Gastrocnemius medialis (tissue), 4 donors: Measurements from ENCODE around the gene CLCN6.

Experiments used
- POLR2A ChIP-seq, 2 donors: fragments of 450-650 bp; IDR thresholded peaks; one replicate each; pipeline ENCODE4 v1.6.1; 2017; ENCODE audit warnings: antibody characterized with exemption in 2 of 2, mild to moderate bottlenecking in 2 of 2, moderate library complexity in 2 of 2
- TF ChIP-seq, protein P1 (sequence below), 5 experiments: fragments of 450-650 bp in 3 of 5; fragments of 200-600 bp in 2 of 5; sonication (generic) in 2 of 5; IDR thresholded peaks in 4 of 5; conservative IDR thresholded peaks in 1 of 5; 1 replicate in 4 of 5; 2 replicates in 1 of 5; pipeline ENCODE4 v1.5.1; 2016 to 2019; ENCODE audit warnings: antibody characterized with exemption in 5 of 5, mild to moderate bottlenecking in 3 of 5, moderate library complexity in 3 of 5

DNA sequence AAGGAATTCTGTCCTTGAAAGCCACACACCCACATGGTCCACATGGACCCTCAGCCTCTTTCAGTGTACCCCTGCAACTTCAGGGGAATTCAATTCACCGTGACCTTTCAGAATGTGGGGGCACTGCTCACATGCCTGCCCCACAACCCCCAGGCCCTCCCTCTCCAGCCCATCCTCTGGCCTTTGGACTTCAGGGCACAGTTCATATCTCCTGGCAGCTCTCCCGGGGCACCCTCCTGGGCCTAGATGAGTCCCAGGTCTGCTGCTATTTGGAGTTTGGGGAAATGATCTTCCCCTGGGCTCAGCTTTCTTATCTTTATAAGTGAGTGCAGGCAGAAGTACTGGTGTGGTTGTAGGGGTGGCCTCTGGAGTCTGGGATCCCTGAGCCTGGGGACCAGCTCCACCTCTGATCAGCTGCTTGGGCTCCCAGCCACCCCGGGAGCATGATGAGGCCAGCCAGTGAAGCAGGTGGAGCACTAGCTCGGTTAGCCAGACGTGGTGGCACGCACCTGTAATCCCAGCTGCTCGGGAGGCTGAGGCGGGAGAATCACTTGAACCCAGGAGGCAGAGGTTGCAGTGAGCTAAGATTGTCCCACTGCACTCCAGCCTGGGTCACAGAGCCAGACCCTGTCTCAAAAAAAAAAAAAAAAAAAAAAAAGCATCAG is 28.2 kb upstream of the CLCN6 start:
- TF ChIP-seq, protein P1, sequence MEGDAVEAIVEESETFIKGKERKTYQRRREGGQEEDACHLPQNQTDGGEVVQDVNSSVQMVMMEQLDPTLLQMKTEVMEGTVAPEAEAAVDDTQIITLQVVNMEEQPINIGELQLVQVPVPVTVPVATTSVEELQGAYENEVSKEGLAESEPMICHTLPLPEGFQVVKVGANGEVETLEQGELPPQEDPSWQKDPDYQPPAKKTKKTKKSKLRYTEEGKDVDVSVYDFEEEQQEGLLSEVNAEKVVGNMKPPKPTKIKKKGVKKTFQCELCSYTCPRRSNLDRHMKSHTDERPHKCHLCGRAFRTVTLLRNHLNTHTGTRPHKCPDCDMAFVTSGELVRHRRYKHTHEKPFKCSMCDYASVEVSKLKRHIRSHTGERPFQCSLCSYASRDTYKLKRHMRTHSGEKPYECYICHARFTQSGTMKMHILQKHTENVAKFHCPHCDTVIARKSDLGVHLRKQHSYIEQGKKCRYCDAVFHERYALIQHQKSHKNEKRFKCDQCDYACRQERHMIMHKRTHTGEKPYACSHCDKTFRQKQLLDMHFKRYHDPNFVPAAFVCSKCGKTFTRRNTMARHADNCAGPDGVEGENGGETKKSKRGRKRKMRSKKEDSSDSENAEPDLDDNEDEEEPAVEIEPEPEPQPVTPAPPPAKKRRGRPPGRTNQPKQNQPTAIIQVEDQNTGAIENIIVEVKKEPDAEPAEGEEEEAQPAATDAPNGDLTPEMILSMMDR (IDR thresholded peaks at IDR 0.05 in 4 of 5, conservative IDR thresholded peaks at IDR 0.05 in 1 of 5) = no peak
- TF ChIP-seq POLR2A (IDR thresholded peaks at IDR 0.05) = no peak
